ENCODE measurements around the gene EPHB1.

Gene EPHB1

DNA sequence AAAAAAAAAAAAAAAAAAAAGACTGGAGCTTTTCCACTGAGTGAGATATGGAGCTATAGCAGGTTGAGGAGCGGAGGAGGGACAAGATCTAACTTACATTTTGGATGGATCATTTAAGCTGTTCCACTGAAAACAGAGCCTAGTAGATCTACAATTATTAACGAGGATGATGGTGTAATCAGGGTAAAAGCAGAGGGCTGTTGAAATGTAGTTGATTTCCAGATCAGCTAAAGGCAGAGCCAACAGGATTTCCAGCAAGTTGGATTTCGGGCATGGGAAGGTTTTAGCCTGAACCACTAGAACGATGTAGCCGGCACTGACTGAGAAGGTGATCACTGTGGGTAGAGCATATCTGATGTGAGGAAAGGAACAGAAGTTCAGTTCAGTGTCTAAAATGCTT lies 360.7 kb downstream of the EPHB1 start:
- no peak overlapping the region for H3K4me3 ChIP-seq (ENCODE audit: low read depth, low read length)
- peaks cover 8% of the 10 kb centered on the region for H3K4me1 ChIP-seq (ENCODE audit: control insufficient read depth, insufficient read depth, low read length)
- no peaks in the 10 kb centered on the region for H3K36me3 ChIP-seq (ENCODE audit: control insufficient read depth, insufficient read depth, low read length)
- H3K9ac ChIP-seq (ENCODE audit: low read depth, low read length) = no peak overlapping the region
- no peaks in the 10 kb centered on the region for H3K27me3 ChIP-seq (ENCODE audit: control insufficient read depth, insufficient read depth, low read length)
- no peaks in the 10 kb centered on the region for H3K9me3 ChIP-seq (ENCODE audit: control insufficient read depth, insufficient read depth, low read length)

DNA sequence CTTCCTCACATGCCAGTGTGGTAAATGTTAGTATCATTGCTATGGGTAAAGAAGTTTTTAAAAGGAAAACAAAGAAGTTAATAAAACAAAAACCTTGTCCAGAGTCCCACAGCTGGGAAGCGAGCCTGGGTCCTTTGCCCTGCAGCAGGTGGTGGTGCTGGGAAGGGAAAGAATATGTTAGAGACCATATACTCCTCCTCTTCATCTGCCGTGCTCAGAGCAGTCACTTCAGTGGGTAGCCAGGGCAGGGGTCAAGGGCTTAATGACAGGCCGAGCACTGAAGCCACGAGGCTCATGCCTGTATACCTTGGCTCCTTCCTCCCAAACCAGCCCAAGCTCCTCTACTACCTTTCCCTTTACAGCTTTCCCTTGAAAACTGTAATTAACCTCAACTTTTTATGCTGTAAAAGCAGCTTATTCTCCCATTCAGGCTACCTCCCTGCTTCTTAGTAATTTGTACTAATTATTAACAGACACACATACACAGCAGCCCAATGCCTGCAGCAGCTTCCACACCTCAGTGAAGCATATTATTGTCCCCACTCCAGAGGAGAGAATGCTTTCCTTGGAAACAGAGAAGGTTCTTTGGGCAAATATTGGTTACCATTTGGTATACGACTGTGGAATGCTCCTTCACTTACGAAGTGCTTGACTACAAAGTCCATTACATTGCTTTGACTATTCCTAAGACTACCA lies 362.1 kb downstream of the EPHB1 start:
- H3K27me3 ChIP-seq (ENCODE audit: control insufficient read depth, insufficient read depth, low read length) = no peaks in the 10 kb centered on the region
- H3K9me3 ChIP-seq (ENCODE audit: control insufficient read depth, insufficient read depth, low read length) = no peaks in the 10 kb centered on the region
- H3K9ac ChIP-seq (ENCODE audit: low read depth, low read length) = no peak overlapping the region
- H3K4me1 ChIP-seq (ENCODE audit: control insufficient read depth, insufficient read depth, low read length) = peaks cover 8% of the 10 kb centered on the region
- no peak overlapping the region for H3K4me3 ChIP-seq (ENCODE audit: low read depth, low read length)
- no peaks in the 10 kb centered on the region for H3K36me3 ChIP-seq (ENCODE audit: control insufficient read depth, insufficient read depth, low read length)

DNA sequence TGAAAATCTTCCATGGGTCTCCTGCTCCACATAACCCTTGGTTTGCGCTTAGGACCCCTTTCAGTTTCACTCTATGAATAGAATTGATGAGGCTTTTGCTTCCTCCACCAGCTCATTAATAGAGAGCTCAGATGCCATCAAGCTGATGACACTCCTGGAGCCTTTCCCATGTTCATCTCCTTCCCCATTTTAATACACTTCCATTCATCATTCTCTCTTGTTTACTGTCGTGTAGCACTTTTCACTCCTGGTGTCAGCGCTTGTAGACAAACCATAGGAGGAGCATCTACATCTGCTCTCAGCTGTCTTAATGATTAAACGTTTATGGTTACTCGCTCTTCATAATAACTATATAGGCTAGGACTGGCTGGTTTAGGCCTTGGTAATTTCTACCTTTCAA lies 363.5 kb downstream of the EPHB1 start:
- Histone ChIP-seq H3K4me1 (ENCODE audit: control insufficient read depth, insufficient read depth, low read length) (peaks cover 8% of the 10 kb centered on the region), H3K9me3 (ENCODE audit: control insufficient read depth, insufficient read depth, low read length) (no peaks in the 10 kb centered on the region), H3K4me3 (ENCODE audit: low read depth, low read length) (no peak overlapping the region), H3K27me3 (ENCODE audit: control insufficient read depth, insufficient read depth, low read length) (no peaks in the 10 kb centered on the region), H3K36me3 (ENCODE audit: control insufficient read depth, insufficient read depth, low read length) (no peaks in the 10 kb centered on the region), H3K9ac (ENCODE audit: low read depth, low read length) (no peak overlapping the region)

DNA sequence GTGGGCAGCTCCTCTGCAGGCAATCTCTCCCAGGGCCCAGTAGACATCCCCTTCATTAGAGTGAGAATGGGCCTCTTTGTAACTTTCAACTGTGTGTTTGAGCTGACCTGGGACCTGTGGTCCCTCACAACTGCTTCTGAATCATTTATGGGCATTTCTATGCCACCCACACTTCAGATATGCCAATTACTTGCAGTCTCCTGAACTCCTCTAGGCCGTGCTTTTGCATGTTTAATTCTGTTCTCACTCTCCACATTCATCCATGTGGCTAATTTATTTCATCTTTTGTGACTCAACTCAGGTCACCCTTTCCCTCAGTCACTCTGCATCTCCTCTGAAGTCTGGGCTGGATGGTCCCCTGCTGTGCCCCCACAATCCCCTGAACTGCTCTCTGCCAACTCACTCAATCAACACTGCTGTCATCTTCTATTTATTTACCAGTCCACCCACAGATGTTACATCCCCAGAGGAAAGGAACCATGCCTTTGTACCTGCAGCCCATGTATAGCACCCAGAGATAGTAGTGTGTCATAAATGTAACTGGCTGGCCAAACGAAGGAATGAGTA lies 364.7 kb downstream of the EPHB1 start:
- no peaks in the 10 kb centered on the region for H3K9me3 ChIP-seq (ENCODE audit: control insufficient read depth, insufficient read depth, low read length)
- H3K4me1 ChIP-seq (ENCODE audit: control insufficient read depth, insufficient read depth, low read length) = peaks cover 8% of the 10 kb centered on the region
- no peak overlapping the region for H3K9ac ChIP-seq (ENCODE audit: low read depth, low read length)
- no peaks in the 10 kb centered on the region for H3K27me3 ChIP-seq (ENCODE audit: control insufficient read depth, insufficient read depth, low read length)
- no peak overlapping the region for H3K4me3 ChIP-seq (ENCODE audit: low read depth, low read length)
- no peaks in the 10 kb centered on the region for H3K36me3 ChIP-seq (ENCODE audit: control insufficient read depth, insufficient read depth, low read length)

DNA sequence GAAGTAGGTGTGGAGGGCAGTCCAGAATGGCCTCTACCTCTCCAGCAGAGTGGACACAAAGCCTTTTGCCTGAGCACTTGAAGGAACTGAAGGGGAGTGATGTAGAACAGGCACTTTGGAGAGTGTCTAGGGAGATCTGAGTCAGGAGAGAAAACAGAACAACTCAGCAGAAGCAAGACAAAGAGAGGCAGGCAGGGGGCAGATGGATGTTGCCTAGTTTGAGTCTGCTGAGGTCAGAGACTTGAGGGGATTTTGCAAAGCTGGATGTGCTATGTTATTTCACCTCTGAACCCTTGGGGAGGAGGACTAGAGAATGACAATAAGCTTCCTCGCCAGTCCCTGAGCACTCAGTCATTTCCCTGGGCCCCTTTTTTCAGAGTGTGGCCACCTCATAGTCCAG lies 366.4 kb downstream of the EPHB1 start:
- peaks cover 8% of the 10 kb centered on the region for H3K4me1 ChIP-seq (ENCODE audit: control insufficient read depth, insufficient read depth, low read length)
- no peak overlapping the region for H3K4me3 ChIP-seq (ENCODE audit: low read depth, low read length)
- no peaks in the 10 kb centered on the region for H3K27me3 ChIP-seq (ENCODE audit: control insufficient read depth, insufficient read depth, low read length)
- no peaks in the 10 kb centered on the region for H3K9me3 ChIP-seq (ENCODE audit: control insufficient read depth, insufficient read depth, low read length)
- no peak overlapping the region for H3K9ac ChIP-seq (ENCODE audit: low read depth, low read length)
- H3K36me3 ChIP-seq (ENCODE audit: control insufficient read depth, insufficient read depth, low read length) = no peaks in the 10 kb centered on the region

DNA sequence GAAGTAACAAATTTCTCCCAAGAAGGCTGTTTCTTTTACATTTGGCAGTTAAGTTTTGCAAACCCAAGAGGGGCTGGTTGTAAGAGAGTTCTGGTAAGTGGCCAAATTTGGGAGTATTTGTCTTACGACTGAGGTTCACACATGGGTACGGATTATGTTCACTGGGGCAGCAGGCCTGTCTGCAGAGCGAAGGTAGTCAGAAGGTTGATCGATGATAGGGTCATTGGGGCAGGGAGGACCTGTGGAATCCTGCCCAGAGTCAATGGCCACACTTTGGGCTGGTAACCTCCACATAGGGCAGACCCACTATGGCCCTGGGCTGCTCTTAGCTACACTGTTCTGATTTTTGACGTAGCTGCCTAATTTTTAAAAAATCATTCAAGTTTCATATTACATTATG lies 368.6 kb downstream of the EPHB1 start:
- Histone ChIP-seq H3K9me3 (ENCODE audit: control insufficient read depth, insufficient read depth, low read length) (no peaks in the 10 kb centered on the region), H3K9ac (ENCODE audit: low read depth, low read length) (no peak overlapping the region), H3K4me3 (ENCODE audit: low read depth, low read length) (no peak overlapping the region), H3K4me1 (ENCODE audit: control insufficient read depth, insufficient read depth, low read length) (peaks cover 9% of the 10 kb centered on the region), H3K27me3 (ENCODE audit: control insufficient read depth, insufficient read depth, low read length) (no peaks in the 10 kb centered on the region), H3K36me3 (ENCODE audit: control insufficient read depth, insufficient read depth, low read length) (no peaks in the 10 kb centered on the region)

DNA sequence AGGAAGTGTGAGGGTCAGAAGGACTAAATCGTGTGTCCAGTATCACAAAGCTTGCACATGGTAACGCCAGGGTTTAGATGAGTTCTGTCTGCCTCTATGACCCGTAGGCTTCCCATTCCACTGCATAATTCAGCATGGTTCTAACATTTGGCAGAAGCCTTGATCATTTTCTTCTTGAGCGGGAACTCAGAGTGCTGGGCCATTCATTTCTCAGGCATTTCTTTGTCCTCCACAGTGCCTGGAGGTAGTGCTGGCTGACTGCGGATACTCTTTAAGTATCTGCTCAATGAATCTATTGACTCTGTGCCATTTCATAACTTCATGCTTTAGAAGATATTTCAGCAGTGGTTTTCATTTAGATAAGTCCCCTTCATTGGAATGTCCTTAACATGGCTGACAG lies 370.2 kb downstream of the EPHB1 start:
- Histone ChIP-seq H3K9ac (ENCODE audit: low read depth, low read length) (no peak overlapping the region), H3K4me3 (ENCODE audit: low read depth, low read length) (no peak overlapping the region), H3K36me3 (ENCODE audit: control insufficient read depth, insufficient read depth, low read length) (no peaks in the 10 kb centered on the region), H3K9me3 (ENCODE audit: control insufficient read depth, insufficient read depth, low read length) (no peaks in the 10 kb centered on the region), H3K4me1 (ENCODE audit: control insufficient read depth, insufficient read depth, low read length) (peaks cover 5% of the 10 kb centered on the region), H3K27me3 (ENCODE audit: control insufficient read depth, insufficient read depth, low read length) (no peaks in the 10 kb centered on the region)

DNA sequence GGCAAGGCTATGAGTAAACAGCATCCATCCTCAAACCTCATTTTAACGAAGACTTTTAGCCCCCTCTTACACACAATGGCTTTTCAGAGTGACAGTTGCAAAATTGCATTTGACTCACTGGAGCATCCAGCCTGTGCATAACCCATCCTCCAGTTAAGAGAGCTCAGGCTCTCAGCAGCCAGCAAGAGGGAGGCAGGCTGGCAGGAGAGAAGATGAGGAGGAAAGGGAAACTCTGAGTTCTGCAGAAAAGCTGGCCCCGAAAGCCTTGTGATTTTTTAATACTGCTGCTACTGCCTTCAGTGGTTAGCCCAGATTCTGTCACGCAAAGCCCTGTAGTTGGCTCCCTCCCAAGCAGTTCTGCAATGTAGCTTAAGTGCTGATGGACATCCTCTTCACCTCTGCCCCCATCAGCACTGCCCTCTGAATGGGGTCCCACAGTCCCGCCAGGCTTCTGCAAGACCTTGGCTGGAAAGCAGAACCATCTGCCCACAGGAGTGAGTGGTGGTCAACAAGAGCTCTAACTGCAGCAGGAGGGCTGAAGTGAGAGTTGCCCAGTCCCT lies 371.3 kb downstream of the EPHB1 start:
- Histone ChIP-seq H3K9ac (ENCODE audit: low read depth, low read length) (no peak overlapping the region), H3K27me3 (ENCODE audit: control insufficient read depth, insufficient read depth, low read length) (no peaks in the 10 kb centered on the region), H3K4me3 (ENCODE audit: low read depth, low read length) (no peak overlapping the region), H3K9me3 (ENCODE audit: control insufficient read depth, insufficient read depth, low read length) (no peaks in the 10 kb centered on the region), H3K36me3 (ENCODE audit: control insufficient read depth, insufficient read depth, low read length) (no peaks in the 10 kb centered on the region), H3K4me1 (ENCODE audit: control insufficient read depth, insufficient read depth, low read length) (peaks cover 11% of the 10 kb centered on the region)

DNA sequence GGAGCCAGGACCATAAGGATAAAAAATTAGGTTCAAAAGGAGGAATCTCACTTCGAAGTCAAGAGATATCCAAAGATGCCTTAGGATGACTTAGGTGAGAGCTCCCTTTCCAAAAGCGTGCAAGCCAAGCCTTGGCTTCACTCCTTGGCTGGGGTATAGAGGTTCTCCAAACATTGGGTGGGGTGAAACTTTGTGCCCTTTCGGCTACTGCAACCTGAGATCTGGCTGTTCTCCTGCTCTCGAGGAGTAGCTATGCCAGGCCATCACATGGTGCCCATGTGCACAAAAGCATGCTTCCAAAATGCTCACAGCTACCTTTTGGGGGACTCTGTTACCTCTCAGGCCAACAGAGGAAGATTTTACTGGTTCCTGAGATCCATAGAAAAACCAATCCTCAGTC lies 373.8 kb downstream of the EPHB1 start:
- H3K9ac ChIP-seq (ENCODE audit: low read depth, low read length) = no peak overlapping the region
- no peaks in the 10 kb centered on the region for H3K9me3 ChIP-seq (ENCODE audit: control insufficient read depth, insufficient read depth, low read length)
- H3K4me3 ChIP-seq (ENCODE audit: low read depth, low read length) = no peak overlapping the region
- H3K4me1 ChIP-seq (ENCODE audit: control insufficient read depth, insufficient read depth, low read length) = peaks cover 15% of the 10 kb centered on the region
- H3K27me3 ChIP-seq (ENCODE audit: control insufficient read depth, insufficient read depth, low read length) = no peaks in the 10 kb centered on the region
- no peaks in the 10 kb centered on the region for H3K36me3 ChIP-seq (ENCODE audit: control insufficient read depth, insufficient read depth, low read length)

DNA sequence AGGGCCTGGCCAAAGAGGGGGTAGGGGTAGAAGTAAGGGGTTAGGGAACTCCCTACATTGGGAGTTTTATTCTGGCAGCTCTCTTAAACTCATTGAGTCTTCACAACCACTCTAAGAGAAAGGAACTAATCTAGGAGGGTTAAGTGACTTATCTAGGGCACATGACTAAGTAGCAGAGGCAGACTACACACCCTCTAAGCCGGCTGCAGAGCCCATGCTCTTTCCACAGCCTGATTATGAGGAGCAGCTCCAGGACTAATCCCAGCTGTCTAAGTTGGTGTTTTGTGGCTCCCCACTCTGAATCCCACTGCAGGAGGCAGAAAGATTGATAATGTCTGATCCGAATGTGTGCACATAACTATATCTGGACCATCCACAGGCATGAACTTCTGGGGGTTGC lies 374.6 kb downstream of the EPHB1 start:
- Histone ChIP-seq H3K4me3 (ENCODE audit: low read depth, low read length) (no peak overlapping the region), H3K9me3 (ENCODE audit: control insufficient read depth, insufficient read depth, low read length) (no peaks in the 10 kb centered on the region), H3K27me3 (ENCODE audit: control insufficient read depth, insufficient read depth, low read length) (no peaks in the 10 kb centered on the region), H3K9ac (ENCODE audit: low read depth, low read length) (no peak overlapping the region), H3K4me1 (ENCODE audit: control insufficient read depth, insufficient read depth, low read length) (peaks cover 15% of the 10 kb centered on the region), H3K36me3 (ENCODE audit: control insufficient read depth, insufficient read depth, low read length) (no peaks in the 10 kb centered on the region)

DNA sequence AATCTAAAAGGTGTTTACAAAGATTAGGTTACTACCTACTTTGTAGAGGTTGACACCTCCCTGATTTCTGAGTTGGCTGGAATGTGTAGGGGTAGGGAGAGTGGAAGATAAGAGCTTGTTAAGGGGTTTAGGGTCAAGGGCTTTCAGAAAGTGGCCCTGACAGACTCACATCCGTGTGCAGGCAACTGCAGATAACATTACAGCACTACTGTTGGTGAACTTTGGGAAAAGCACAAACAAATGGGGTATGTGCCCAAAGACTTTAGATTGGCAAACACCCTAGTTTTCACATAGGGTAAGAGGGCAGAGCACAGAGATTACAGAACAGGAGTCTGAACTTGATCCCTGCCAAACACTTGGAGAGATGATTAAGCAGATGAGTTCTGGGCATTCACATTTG lies 375.7 kb downstream of the EPHB1 start:
- Histone ChIP-seq H3K9me3 (ENCODE audit: control insufficient read depth, insufficient read depth, low read length) (no peaks in the 10 kb centered on the region), H3K4me1 (ENCODE audit: control insufficient read depth, insufficient read depth, low read length) (peaks cover 15% of the 10 kb centered on the region), H3K27me3 (ENCODE audit: control insufficient read depth, insufficient read depth, low read length) (no peaks in the 10 kb centered on the region), H3K36me3 (ENCODE audit: control insufficient read depth, insufficient read depth, low read length) (no peaks in the 10 kb centered on the region), H3K9ac (ENCODE audit: low read depth, low read length) (no peak overlapping the region), H3K4me3 (ENCODE audit: low read depth, low read length) (no peak overlapping the region)

DNA sequence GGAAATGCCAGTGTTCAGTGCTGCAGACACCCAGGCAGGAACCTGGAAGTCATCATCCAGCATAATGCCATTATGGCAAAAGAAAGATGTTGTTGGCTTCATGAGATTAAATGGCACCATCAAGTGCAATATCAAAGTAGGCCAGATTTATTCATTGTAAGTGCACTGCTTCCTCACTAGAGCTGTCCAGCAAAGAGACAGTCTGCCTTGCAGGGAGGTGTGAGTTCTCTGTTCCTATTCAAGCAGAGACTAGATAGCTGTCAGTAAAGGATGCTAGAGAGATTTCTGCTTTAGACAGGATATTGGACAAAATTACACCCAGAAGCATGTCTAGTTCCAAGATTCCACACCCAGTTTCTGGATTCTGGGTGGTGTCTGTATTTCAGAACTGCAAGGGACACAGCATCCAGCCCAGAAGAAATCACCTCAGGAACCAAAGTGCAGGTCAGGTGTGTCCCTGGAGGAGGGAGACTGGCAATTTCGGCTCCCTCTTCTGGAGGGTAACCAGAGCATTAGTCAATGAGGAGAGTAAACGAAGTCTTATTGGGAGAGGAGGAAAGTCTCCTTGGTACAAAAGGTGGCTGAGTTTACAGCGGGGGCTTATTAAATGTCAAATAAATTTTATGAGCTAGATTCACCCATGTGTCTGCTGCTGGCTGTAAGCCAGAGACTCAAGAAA lies 377.3 kb downstream of the EPHB1 start:
- Histone ChIP-seq H3K9me3 (ENCODE audit: control insufficient read depth, insufficient read depth, low read length) (no peaks in the 10 kb centered on the region), H3K27me3 (ENCODE audit: control insufficient read depth, insufficient read depth, low read length) (no peaks in the 10 kb centered on the region), H3K4me3 (ENCODE audit: low read depth, low read length) (no peak overlapping the region), H3K4me1 (ENCODE audit: control insufficient read depth, insufficient read depth, low read length) (peaks cover 15% of the 10 kb centered on the region), H3K36me3 (ENCODE audit: control insufficient read depth, insufficient read depth, low read length) (no peaks in the 10 kb centered on the region), H3K9ac (ENCODE audit: low read depth, low read length) (no peak overlapping the region)
